ENCODE measurements around the gene FANCG. TPM values are rescaled to one million over a fixed set of nuclear protein-coding genes. Genes with fewer than 3 reads are reported as not detected.
A peak's percentile ranks its signal among the peaks of the same experiment; 100 is the strongest.

Gene FANCG
- total and polyA plus RNA-seq, 4 experiments from 2014 or later, result 2.9 to 27.9 (median 18.2) TPM

- intact Hi-C loops (cut with micrococcal nuclease), result no loop called here
- Histone ChIP-seq H3K4me3 (ENCODE audit: low read length in 2 of 2) (no peak overlapping the region), H3K27ac (ENCODE audit: low read depth, low read length) (no peak overlapping the region), H3K9me3 (ENCODE audit: control insufficient read depth in 1 of 2, low read length in 2 of 2) (no peaks in the 10 kb centered on the region), H3K4me1 (ENCODE audit: insufficient read depth, low read length) (no peaks in the 10 kb centered on the region), H3K27me3 (ENCODE audit: insufficient read depth, low read length) (no peaks in the 10 kb centered on the region), H3K36me3 (ENCODE audit: insufficient read depth, low read length) (peaks cover 10% of the 10 kb centered on the region)
- peaks cover 15 to 25% of the 10 kb centered on the region in 2 donors for H3K36me3 Mint-ChIP-seq
- H3K4me1 Mint-ChIP-seq, result peaks cover 0 to 6% (median 0%) of the 10 kb centered on the region in 4 donors
- no peaks in the 10 kb centered on the region for H3K9me3 Mint-ChIP-seq
- H3K4me3 Mint-ChIP-seq, result no peak overlapping the region
- ChIA-PET POLR2A (ENCODE audit: partially characterized antibody) (interaction anchor here (0.8 to 1.2 kb wide), 2 partner anchors 8 to 60 kb away, joined by 3 read pairs; partner anchors contain the start of gene STOML2), CTCF (ENCODE audit: partially characterized antibody) (interaction anchor here (1.0 to 2.2 kb wide), 3 partner anchors 9 to 58 kb away, joined by 4 to 7 read pairs (median 6); no protein-coding TSS in a partner anchor)
- no peaks in the 10 kb centered on the region for H3K27me3 Mint-ChIP-seq
- peak overlapping the region in 1 of 7 donors; percentile 33 for H3K27ac Mint-ChIP-seq
- DNase-seq, result no peak
Measured at GRCh38 chr9:35042891-35043545, 36.7 kb downstream of the FANCG start.

GRCh38 chr9:35042081-35042604, 37.6 kb downstream of the FANCG start:
- Mint-ChIP-seq H3K27me3 (no peaks in the 10 kb centered on the region), H3K4me1 (peaks cover 0 to 6% (median 0%) of the 10 kb centered on the region in 4 donors), H3K9me3 (no peaks in the 10 kb centered on the region)

GRCh38 chr9:35035851-35036701, 43.7 kb downstream of the FANCG start:
- no peaks in the 10 kb centered on the region for H3K27me3 Mint-ChIP-seq
- no peaks in the 10 kb centered on the region for H3K27me3 ChIP-seq (ENCODE audit: insufficient read depth, low read length)
- peaks cover 6% of the 10 kb centered on the region for H3K4me1 ChIP-seq (ENCODE audit: insufficient read depth, low read length)
- H3K27ac Mint-ChIP-seq, result peak overlapping the region; percentile 13 to 91 (median 76)
- peak overlapping the region; percentile 21 for H3K27ac ChIP-seq (ENCODE audit: low read depth, low read length)
- H3K36me3 Mint-ChIP-seq, result peaks cover 5% of the 10 kb centered on the region in 2 donors
- H3K4me3 ChIP-seq (ENCODE audit: low read length in 2 of 2), result peak overlapping the region in 1 of 2 donors; percentile 32
- H3K9me3 Mint-ChIP-seq, result no peaks in the 10 kb centered on the region
- no peaks in the 10 kb centered on the region for H3K9me3 ChIP-seq (ENCODE audit: control insufficient read depth in 1 of 2, low read length in 2 of 2)
- H3K4me1 Mint-ChIP-seq, result peaks cover 6 to 8% (median 6%) of the 10 kb centered on the region in 4 donors
- ChIA-PET POLR2A (ENCODE audit: partially characterized antibody) (interaction anchor here (1.0 kb wide), 1 partner anchor 16 kb away, joined by 3 read pairs; no protein-coding TSS in a partner anchor), CTCF (ENCODE audit: partially characterized antibody) (interaction anchor here (0.6 to 1.5 kb wide), 5 partner anchors 16 to 52 kb away, joined by 3 to 5 read pairs (median 3); no protein-coding TSS in a partner anchor)
- peak; percentile 25 to 57 (median 36) for DNase-seq
- intact Hi-C loops (cut with micrococcal nuclease), result no loop called here
- no peaks in the 10 kb centered on the region for H3K36me3 ChIP-seq (ENCODE audit: insufficient read depth, low read length)
- H3K4me3 Mint-ChIP-seq, result peak overlapping the region; percentile 57 to 83 (median 74)

More at GRCh38 chr9:35042081-35042604, 37.6 kb downstream of the FANCG start:
- H3K36me3 Mint-ChIP-seq, result peaks cover 15 to 25% of the 10 kb centered on the region in 2 donors
- H3K9me3 ChIP-seq (ENCODE audit: control insufficient read depth in 1 of 2, low read length in 2 of 2), result no peaks in the 10 kb centered on the region
- no peak for DNase-seq
- H3K27ac Mint-ChIP-seq, result peak overlapping the region in 4 of 7 donors; percentile 15 to 39 (median 28)
- H3K4me3 Mint-ChIP-seq, result no peak overlapping the region
- H3K4me3 ChIP-seq (ENCODE audit: low read length in 2 of 2), result no peak overlapping the region
- H3K27me3 ChIP-seq (ENCODE audit: insufficient read depth, low read length), result no peaks in the 10 kb centered on the region
- POLR2A ChIA-PET (ENCODE audit: partially characterized antibody), result interaction anchor here (0.7 to 1.2 kb wide), 3 partner anchors 9 to 61 kb away, joined by 3 read pairs; partner anchors contain the start of genes STOML2 and VCP
- CTCF ChIA-PET (ENCODE audit: partially characterized antibody), result interaction anchor here (1.0 kb wide), 1 partner anchor 14 kb away, joined by 4 read pairs; no protein-coding TSS in a partner anchor
- H3K36me3 ChIP-seq (ENCODE audit: insufficient read depth, low read length), result peaks cover 10% of the 10 kb centered on the region
- H3K27ac ChIP-seq (ENCODE audit: low read depth, low read length), result no peak overlapping the region
- H3K4me1 ChIP-seq (ENCODE audit: insufficient read depth, low read length), result no peaks in the 10 kb centered on the region
- intact Hi-C loops (cut with micrococcal nuclease), result no loop called here

- H3K4me1 ChIP-seq (ENCODE audit: insufficient read depth, low read length), result peaks cover 6% of the 10 kb centered on the region
- H3K27ac ChIP-seq (ENCODE audit: low read depth, low read length), result no peak overlapping the region
- Mint-ChIP-seq H3K36me3 (peaks cover 5 to 7% of the 10 kb centered on the region in 2 donors), H3K27ac (no peak overlapping the region), H3K4me3 (no peak overlapping the region), H3K9me3 (no peaks in the 10 kb centered on the region), H3K4me1 (peaks cover 1 to 10% (median 6%) of the 10 kb centered on the region in 4 donors), H3K27me3 (no peaks in the 10 kb centered on the region)
- ChIA-PET CTCF (ENCODE audit: partially characterized antibody) (interaction anchor here (0.7 to 1.1 kb wide), 2 partner anchors 18 to 64 kb away, joined by 3 to 4 read pairs; partner anchors contain the start of gene PIGO), POLR2A (ENCODE audit: partially characterized antibody) (no interaction called here)
- no peaks in the 10 kb centered on the region for H3K27me3 ChIP-seq (ENCODE audit: insufficient read depth, low read length)
- no peaks in the 10 kb centered on the region for H3K9me3 ChIP-seq (ENCODE audit: control insufficient read depth in 1 of 2, low read length in 2 of 2)
- intact Hi-C loops (cut with micrococcal nuclease), result no loop called here
- H3K4me3 ChIP-seq (ENCODE audit: low read length in 2 of 2), result no peak overlapping the region
- no peak for DNase-seq
- no peaks in the 10 kb centered on the region for H3K36me3 ChIP-seq (ENCODE audit: insufficient read depth, low read length)
Measured at GRCh38 chr9:35033101-35033500, 46.6 kb downstream of the FANCG start.

- Mint-ChIP-seq H3K9me3 (no peaks in the 10 kb centered on the region), H3K27ac (peak overlapping the region in 1 of 7 donors; percentile 31), H3K27me3 (no peaks in the 10 kb centered on the region), H3K4me1 (peaks cover 0 to 10% (median 5%) of the 10 kb centered on the region in 4 donors), H3K4me3 (no peak overlapping the region), H3K36me3 (peaks cover 5 to 7% of the 10 kb centered on the region in 2 donors)
- DNase-seq, result no peak
- Histone ChIP-seq H3K27ac (ENCODE audit: low read depth, low read length) (no peak overlapping the region), H3K36me3 (ENCODE audit: insufficient read depth, low read length) (no peaks in the 10 kb centered on the region), H3K9me3 (ENCODE audit: control insufficient read depth in 1 of 2, low read length in 2 of 2) (no peaks in the 10 kb centered on the region), H3K4me3 (ENCODE audit: low read length in 2 of 2) (no peak overlapping the region), H3K4me1 (ENCODE audit: insufficient read depth, low read length) (peaks cover 6% of the 10 kb centered on the region), H3K27me3 (ENCODE audit: insufficient read depth, low read length) (no peaks in the 10 kb centered on the region)
- POLR2A ChIA-PET (ENCODE audit: partially characterized antibody), result no interaction called here
- CTCF ChIA-PET (ENCODE audit: partially characterized antibody), result interaction anchor here (1.4 to 2.2 kb wide), 2 partner anchors 10 to 21 kb away, joined by 6 to 11 read pairs; no protein-coding TSS in a partner anchor
- intact Hi-C loops (cut with micrococcal nuclease), result no loop called here
Measured at GRCh38 chr9:35029852-35030251, 49.9 kb downstream of the FANCG start.

GRCh38 chr9:35029241-35029640, 50.5 kb downstream of the FANCG start:
- POLR2A ChIA-PET (ENCODE audit: partially characterized antibody), result no interaction called here

More at GRCh38 chr9:35029241-35029640, 50.5 kb downstream of the FANCG start:
- Mint-ChIP-seq H3K27me3 (no peaks in the 10 kb centered on the region), H3K27ac (peak overlapping the region in 1 of 7 donors; percentile 14), H3K4me1 (peaks cover 0 to 10% (median 5%) of the 10 kb centered on the region in 4 donors), H3K9me3 (no peaks in the 10 kb centered on the region), H3K4me3 (no peak overlapping the region), H3K36me3 (peaks cover 5 to 13% of the 10 kb centered on the region in 2 donors)
- no peak for DNase-seq
- Histone ChIP-seq H3K36me3 (ENCODE audit: insufficient read depth, low read length) (no peaks in the 10 kb centered on the region), H3K27me3 (ENCODE audit: insufficient read depth, low read length) (no peaks in the 10 kb centered on the region), H3K9me3 (ENCODE audit: control insufficient read depth in 1 of 2, low read length in 2 of 2) (no peaks in the 10 kb centered on the region), H3K27ac (ENCODE audit: low read depth, low read length) (no peak overlapping the region), H3K4me1 (ENCODE audit: insufficient read depth, low read length) (peaks cover 6% of the 10 kb centered on the region), H3K4me3 (ENCODE audit: low read length in 2 of 2) (no peak overlapping the region)
- CTCF ChIA-PET (ENCODE audit: partially characterized antibody), result interaction anchor here (1.4 to 2.2 kb wide), 2 partner anchors 9 to 22 kb away, joined by 6 to 11 read pairs; no protein-coding TSS in a partner anchor
- intact Hi-C loops (cut with micrococcal nuclease), result no loop called here

All from CD4-positive, alpha-beta memory T cell (primary cell).